PC-3 (cell line): ENCODE data around the gene RTKN2. TPM values are rescaled to one million over a fixed set of nuclear protein-coding genes. Genes with fewer than 3 reads are reported as not detected.

Experiments used
- ATAC-seq: fragments of 200-7000 bp; cut with Tn5 transposase; 2 replicates; pipeline ENCODE4 v1.9.1; 2020; ENCODE audit warnings: mild to moderate bottlenecking, moderate library complexity
- BruUV-seq: library from RNA; stranded (reverse); fragments of 400-500 nt; replicated peaks from 2 replicates; lab custom pipeline; 2021; lab: Mats Ljungman, UMichigan
- CTCF ChIA-PET: fragments of 300-600 bp; sonication (Branson Sonifier 250); formaldehyde crosslinking; loops from one replicate; lab custom pipeline; 2022; ENCODE audit warnings: antibody characterized with exemption; lab: Charles Lee
- POLR2A ChIA-PET: fragments of 300-600 bp; sonication (Branson Sonifier 250); formaldehyde crosslinking; loops from one replicate; lab custom pipeline; 2022; ENCODE audit warnings: antibody characterized with exemption; ENCODE audit not compliant: unreplicated experiment; lab: Charles Lee
- DNase-seq: peaks from one replicate; pipeline ENCODE4 v3.0.0-alpha.2; 2015
- H2AFZ ChIP-seq: fragments of 300-600 bp; sonication (generic); 2 replicates; pipeline ENCODE4 v1.6.0; 2016; ENCODE audit warnings: antibody characterized with exemption, low read length
- H3F3A ChIP-seq: fragments of 300-600 bp; sonication (generic); one replicate; pipeline ENCODE4 v1.6.0; 2017; ENCODE audit warnings: antibody characterized with exemption, low read length, control low read depth, mild to moderate bottlenecking; ENCODE audit not compliant: unreplicated experiment
- H3K27ac ChIP-seq: fragments of 300-600 bp; sonication (generic); 2 replicates; pipeline ENCODE4 v1.5.1; 2016; ENCODE audit warnings: mild to moderate bottlenecking, low read length
- H3K27me3 ChIP-seq: fragments of 300-600 bp; sonication (generic); 2 replicates; pipeline ENCODE4 v1.6.1; 2016; ENCODE audit warnings: low read length, mixed read lengths
- H3K36me3 ChIP-seq: fragments of 300-600 bp; sonication (generic); 2 replicates; pipeline ENCODE4 v1.6.1; 2016; ENCODE audit warnings: low read depth, mixed run types, low read length, mixed read lengths
- H3K4me1 ChIP-seq: fragments of 300-600 bp; sonication (generic); 2 replicates; pipeline ENCODE4 v1.5.1; 2016; ENCODE audit warnings: low read length; ENCODE audit not compliant: insufficient read depth
- H3K4me2 ChIP-seq: fragments of 300-600 bp; sonication (generic); 2 replicates; pipeline ENCODE4 v1.6.0; 2016; ENCODE audit warnings: low read length
- H3K4me3 ChIP-seq: fragments of 300-600 bp; sonication (generic); 2 replicates; pipeline ENCODE4 v1.5.1; 2016; ENCODE audit warnings: mild to moderate bottlenecking, low read length, mixed read lengths
- H3K79me2 ChIP-seq: fragments of 300-600 bp; sonication (generic); 2 replicates; pipeline ENCODE4 v1.6.1; 2017; ENCODE audit warnings: low read length, mixed read lengths
- H3K9ac ChIP-seq: fragments of 300-600 bp; sonication (generic); 2 replicates; pipeline ENCODE4 v1.6.0; 2016; ENCODE audit warnings: mild to moderate bottlenecking, low read length
- H3K9me2 ChIP-seq: fragments of 300-600 bp; sonication (generic); replicated peaks from 2 replicates; pipeline ENCODE4 v1.6.1; 2016; ENCODE audit warnings: mixed run types, low read length, mixed read lengths
- H3K9me3 ChIP-seq: fragments of 300-600 bp; sonication (generic); 2 replicates; pipeline ENCODE4 v1.6.1; 2016; ENCODE audit warnings: low read length, mixed read lengths
- H4K20me1 ChIP-seq: fragments of 300-600 bp; sonication (generic); 2 replicates; pipeline ENCODE4 v1.6.1; 2016; ENCODE audit warnings: low read length, mixed read lengths
- CTCF ChIP-seq: fragments of 300-600 bp; sonication (generic); conservative IDR thresholded peaks from 2 replicates; pipeline ENCODE4 v1.5.1; 2017; ENCODE audit warnings: antibody characterized with exemption, low read depth, mild to moderate bottlenecking, low read length
- EZH2 ChIP-seq: fragments of 300-600 bp; sonication (generic); IDR thresholded peaks from one replicate; pipeline ENCODE4 v1.6.1; 2017; ENCODE audit warnings: antibody characterized with exemption, mild to moderate bottlenecking, low read length; ENCODE audit not compliant: unreplicated experiment
- EZH2phosphoT487 ChIP-seq: fragments of 300-600 bp; sonication (generic); IDR thresholded peaks from 2 replicates; pipeline ENCODE4 v1.6.1; 2018; ENCODE audit warnings: mild to moderate bottlenecking, antibody characterized with exemption, low read length, borderline replicate concordance
- intact Hi-C: fragments of 100-400 bp; cut with micrococcal nuclease; formaldehyde crosslinking; loops from 2 replicates; pipeline ENCODE4 v1.9.0; 2023
- total RNA-seq: library from RNA; depleted of rRNA; stranded (reverse); fragments of >200 nt; gene quantifications from 2 replicates; pipeline ENCODE4 v1.2.3, GENCODE V29; 2014

RTKN2 gene
- total RNA-seq, 1 experiment from 2014 or later = 26.6 TPM

- Histone ChIP-seq H3K27me3 (no peaks in the 10 kb centered on the region), H3K4me2 (no peak overlapping the region), H3K79me2 (no peaks in the 10 kb centered on the region), H3K27ac (no peak overlapping the region), H4K20me1 (no peaks in the 10 kb centered on the region), H3K36me3 (peaks cover 4% of the 10 kb centered on the region; the same call in 1 of the 2 replicates), H3K9me2 (no peaks in the 10 kb centered on the region), H2AFZ (no peak overlapping the region), H3K9me3 (peaks cover 16% of the 10 kb centered on the region; the same call in 1 of the 2 replicates), H3K4me3 (no peak overlapping the region), H3F3A (no peaks in the 10 kb centered on the region), H3K4me1 (0 out of 2 replicates have a peak, but pooled peaks cover under 1% of the 10 kb centered on the region), H3K9ac (no peak overlapping the region)
- no peak for DNase-seq
- TF ChIP-seq EZH2phosphoT487 (no peak), CTCF (no peak), EZH2 (no peak)
- ChIA-PET POLR2A (no interaction called here), CTCF (no interaction called here)
- ATAC-seq = no peak
- intact Hi-C loops = no loop called here
- no TSS peak for BruUV-seq
These were observed 91.5 kb downstream of the RTKN2 start for GRCh38 chr10:62177111-62177510.

- ChIA-PET CTCF (no interaction called here), POLR2A (no interaction called here)
- no peaks in the 10 kb centered on the region for H4K20me1 ChIP-seq
- H3K4me2 ChIP-seq = no peak overlapping the region
- H2AFZ ChIP-seq = no peak overlapping the region
- peaks cover 16% of the 10 kb centered on the region; the same call in 1 of the 2 replicates for H3K9me3 ChIP-seq
- no peak for ATAC-seq
- peaks cover 8% of the 10 kb centered on the region for H3K4me1 ChIP-seq
- no peaks in the 10 kb centered on the region for H3K9me2 ChIP-seq
- no peak overlapping the region for H3K4me3 ChIP-seq
- no peak for TF ChIP-seq EZH2phosphoT487
- no peak for TF ChIP-seq EZH2
- TF ChIP-seq CTCF = no peak
- H3K9ac ChIP-seq = no peak overlapping the region
- no TSS peak for BruUV-seq
- H3K36me3 ChIP-seq = peaks cover 4% of the 10 kb centered on the region; the same call in 1 of the 2 replicates
- H3F3A ChIP-seq = no peaks in the 10 kb centered on the region
- intact Hi-C loops = no loop called here
- no peak for DNase-seq
- no peaks in the 10 kb centered on the region for H3K79me2 ChIP-seq
- H3K27me3 ChIP-seq = no peaks in the 10 kb centered on the region
- H3K27ac ChIP-seq = no peak overlapping the region
These were observed 93.4 kb downstream of the RTKN2 start for GRCh38 chr10:62175251-62175650.

GRCh38 chr10:62172465-62172864 lies 96.2 kb downstream of the RTKN2 start:
- Histone ChIP-seq H3K79me2 (no peaks in the 10 kb centered on the region), H3F3A (no peaks in the 10 kb centered on the region), H3K4me1 (peaks cover 8% of the 10 kb centered on the region), H3K9me2 (no peaks in the 10 kb centered on the region), H2AFZ (no peak overlapping the region), H3K4me3 (no peak overlapping the region), H3K4me2 (no peak overlapping the region), H3K27me3 (no peaks in the 10 kb centered on the region), H3K9me3 (peaks cover 10% of the 10 kb centered on the region; the same call in 1 of the 2 replicates), H3K9ac (no peak overlapping the region), H4K20me1 (no peaks in the 10 kb centered on the region), H3K36me3 (peaks cover 4% of the 10 kb centered on the region; the same call in 1 of the 2 replicates), H3K27ac (no peak overlapping the region)
- POLR2A ChIA-PET = no interaction called here
- no TSS peak for BruUV-seq
- no peak for ATAC-seq
- intact Hi-C loops = no loop called here
- DNase-seq = no peak
- CTCF ChIA-PET = no interaction called here
- TF ChIP-seq EZH2phosphoT487 (no peak), EZH2 (no peak), CTCF (no peak)
